CD14-positive monocyte (primary cell): ENCODE measurements around the gene CXCR5. TPM values are rescaled to one million over a fixed set of nuclear protein-coding genes. Genes with fewer than 3 reads are reported as not detected.

ENCODE experiments used
- DNase-seq, 3 donors: peaks; one replicate each; pipeline ENCODE4 v3.0.0-alpha.2; 2011 to 2022
- H2AFZ ChIP-seq: 2 replicates; pipeline ENCODE4 v1.6.0; 2012; ENCODE audit warnings: mild to moderate bottlenecking, low read depth, low read length, inconsistent platforms; ENCODE audit not compliant: insufficient read depth, poor library complexity, severe bottlenecking
- H3K27ac ChIP-seq, 2 donors: 1 replicate in 1 of 2; 2 replicates in 1 of 2; pipeline ENCODE4 v1.5.1; 2012 to 2013; ENCODE audit warnings: low read length in 2 of 2, control low read depth in 1 of 2, inconsistent platforms in 1 of 2, low read depth in 1 of 2, mild to moderate bottlenecking in 1 of 2
- H3K27me3 ChIP-seq, 2 donors: one replicate each; pipeline versions ENCODE4 v1.6.0 to v1.6.1; 2011 to 2013; ENCODE audit warnings: low read length in 2 of 2; ENCODE audit not compliant: control insufficient read depth in 2 of 2, insufficient read depth in 2 of 2
- H3K36me3 ChIP-seq, 2 donors: replicated peaks in 1 of 2; 1 replicate in 1 of 2; 2 replicates in 1 of 2; pipeline versions ENCODE4 v1.5.1 to v1.6.1; 2012 to 2013; ENCODE audit warnings: low read length in 2 of 2, control low read depth in 1 of 2, inconsistent platforms in 1 of 2, mild to moderate bottlenecking in 1 of 2; ENCODE audit not compliant: insufficient read depth in 2 of 2, control insufficient read depth in 1 of 2
- H3K4me1 ChIP-seq, 2 donors: 1 replicate in 1 of 2; 2 replicates in 1 of 2; pipeline versions ENCODE4 v1.5.1 to v1.6.1; 2012 to 2013; ENCODE audit warnings: low read length in 2 of 2, control low read depth in 1 of 2, inconsistent platforms in 1 of 2, mild to moderate bottlenecking in 1 of 2, moderate library complexity in 1 of 2; ENCODE audit not compliant: insufficient read depth in 2 of 2, control insufficient read depth in 1 of 2
- H3K4me2 ChIP-seq: replicated peaks from 2 replicates; pipeline ENCODE3; 2012; ENCODE audit warnings: low read length, moderate library complexity, mild to moderate bottlenecking; ENCODE audit not compliant: poor library complexity, severe bottlenecking; ENCODE audit errors: extremely low read depth
- H3K4me3 ChIP-seq, 3 experiments: fragments of 200-600 bp in 1 of 3; sonication (generic) in 1 of 3; replicated peaks in 1 of 3; 1 replicate in 2 of 3; 2 replicates in 1 of 3; pipeline ENCODE4 v1.5.1; 2011 to 2013; ENCODE audit warnings: low read length in 3 of 3, mild to moderate bottlenecking in 3 of 3, control low read depth in 2 of 3, low read depth in 2 of 3, inconsistent platforms in 1 of 3, moderate library complexity in 1 of 3
- H3K79me2 ChIP-seq: 2 replicates; pipeline ENCODE4 v1.6.0; 2012; ENCODE audit warnings: mild to moderate bottlenecking, control low read depth, inconsistent platforms, low read length, moderate library complexity; ENCODE audit not compliant: insufficient read depth
- H3K9ac ChIP-seq: 2 replicates; pipeline ENCODE4 v1.6.0; 2017; ENCODE audit warnings: low read length, mild to moderate bottlenecking; ENCODE audit not compliant: insufficient read depth, poor library complexity, severe bottlenecking
- H3K9me3 ChIP-seq, 2 donors: replicated peaks in 1 of 2; 1 replicate in 1 of 2; 2 replicates in 1 of 2; pipeline versions ENCODE4 v1.5.1 to v1.6.1; 2012 to 2013; ENCODE audit warnings: low read length in 2 of 2, control low read depth in 1 of 2; ENCODE audit not compliant: control insufficient read depth in 1 of 2, insufficient read depth in 1 of 2
- H4K20me1 ChIP-seq: 2 replicates; pipeline ENCODE4 v1.6.0; 2012; ENCODE audit warnings: mild to moderate bottlenecking, low read length, control low read depth, moderate library complexity; ENCODE audit not compliant: insufficient read depth
- H3K27ac Mint-ChIP-seq, 7 donors: one replicate each; pipeline ENCODE4 v1.8.0; 2020; ENCODE audit warnings: mild to moderate bottlenecking in 7 of 7, mixed read lengths in 7 of 7, moderate library complexity in 6 of 7, inconsistent platforms in 2 of 7
- H3K27me3 Mint-ChIP-seq, 3 donors: one replicate each; pipeline ENCODE4 v1.8.0; 2021 to 2022; ENCODE audit warnings: low read depth in 3 of 3, mild to moderate bottlenecking in 3 of 3, mixed read lengths in 3 of 3, moderate library complexity in 3 of 3, inconsistent platforms in 1 of 3
- H3K36me3 Mint-ChIP-seq, 2 donors: one replicate each; pipeline ENCODE4 v1.8.0; 2020; ENCODE audit warnings: mixed read lengths in 2 of 2, inconsistent platforms in 1 of 2, mild to moderate bottlenecking in 1 of 2
- H3K4me1 Mint-ChIP-seq: one replicate; pipeline ENCODE4 v1.8.0; 2020; ENCODE audit warnings: mild to moderate bottlenecking, mixed read lengths
- H3K4me3 Mint-ChIP-seq, 2 donors: one replicate each; pipeline ENCODE4 v1.8.0; 2020; ENCODE audit warnings: mild to moderate bottlenecking in 2 of 2, mixed read lengths in 2 of 2, moderate library complexity in 1 of 2
- H3K9me3 Mint-ChIP-seq, 7 donors: one replicate each; pipeline ENCODE4 v1.8.0; 2020 to 2022; ENCODE audit warnings: mixed read lengths in 7 of 7, mild to moderate bottlenecking in 6 of 7, moderate library complexity in 6 of 7, inconsistent platforms in 2 of 7
- CTCF ChIP-seq: fragments of 200-600 bp; IDR thresholded peaks from one replicate; pipeline ENCODE4 v1.8.0; 2022; ENCODE audit warnings: antibody characterized with exemption, mild to moderate bottlenecking
- WGBS: methylation state at CpG from one replicate; pipeline ENCODE4 v1.1.5; 2013; ENCODE audit warnings: missing lambda C conversion rate; ENCODE audit not compliant: insufficient coverage; 5-methylcytosine and 5-hydroxymethylcytosine counted together
- intact Hi-C, 2 donors: fragments of 100-400 bp; cut with micrococcal nuclease; formaldehyde crosslinking; loops; one replicate each; pipeline versions ENCODE4 v1.15.0 to v1.15.1; 2023
- polyA plus RNA-seq, 3 donors: library from polyadenylated mRNA; depleted of rRNA in 1 of 3; unstranded in 2 of 3; stranded (reverse) in 1 of 3; fragments of 300-500 nt in 2 of 3; fragments of >200 nt in 1 of 3; fragmentation: Illumina TruSeq in 2 of 3; gene quantifications; 1 replicate in 2 of 3; 2 replicates in 1 of 3; pipeline ENCODE4 v1.2.3, GENCODE V29; 2012 to 2021

Gene CXCR5
- polyA plus RNA-seq, 3 donors, result 0.08 to 0.31 (median 0.09) TPM

- no peak overlapping the region for H3K4me3 Mint-ChIP-seq
- Histone ChIP-seq H3K27me3 (no peaks in the 10 kb centered on the region), H3K9me3 (no peaks in the 10 kb centered on the region), H3K4me2 (no peak overlapping the region), H4K20me1 (no peaks in the 10 kb centered on the region), H3K36me3 (no peaks in the 10 kb centered on the region), H3K4me1 (peaks cover 12 to 16% of the 10 kb centered on the region in 2 donors), H3K4me3 (no peak overlapping the region), H3K79me2 (no peaks in the 10 kb centered on the region), H2AFZ (no peak overlapping the region), H3K9ac (no peak overlapping the region), H3K27ac (no peak overlapping the region)
- no peak overlapping the region for H3K27ac Mint-ChIP-seq
- H3K9me3 Mint-ChIP-seq, result peaks cover 0 to 2% (median 0%) of the 10 kb centered on the region in 7 donors
- H3K27me3 Mint-ChIP-seq, result peaks cover 9 to 26% (median 23%) of the 10 kb centered on the region in 3 donors
- intact Hi-C loops, result no loop called here
- H3K36me3 Mint-ChIP-seq, result peaks cover 0 to 2% of the 10 kb centered on the region in 2 donors
- TF ChIP-seq CTCF, result no peak
- peaks cover 48% of the 10 kb centered on the region for H3K4me1 Mint-ChIP-seq
- DNase-seq, result no peak
- 91% methylated on average over 6 of the region's 12 CpGs for WGBS
These were observed 1.6 kb downstream of the CXCR5 start for GRCh38 chr11:118885319-118885718.

- Mint-ChIP-seq H3K36me3 (peaks cover 0 to 2% of the 10 kb centered on the region in 2 donors), H3K4me1 (peaks cover 48% of the 10 kb centered on the region), H3K9me3 (peaks cover 0 to 2% (median 0%) of the 10 kb centered on the region in 7 donors), H3K27me3 (peaks cover 8 to 27% (median 23%) of the 10 kb centered on the region in 3 donors), H3K27ac (peak overlapping the region in 6 of 7 donors; percentile 23 to 78 (median 70)), H3K4me3 (peak overlapping the region in 1 of 2 donors; percentile 13)
- no peak overlapping the region for H3K9ac ChIP-seq
- no peaks in the 10 kb centered on the region for H4K20me1 ChIP-seq
- no peak overlapping the region for H3K4me3 ChIP-seq
- H3K79me2 ChIP-seq, result no peaks in the 10 kb centered on the region
- intact Hi-C loops, result no loop called here
- no peak for TF ChIP-seq CTCF
- no peaks in the 10 kb centered on the region for H3K36me3 ChIP-seq
- DNase-seq, result peak; percentile 23 to 49 (median 31)
- H3K9me3 ChIP-seq, result no peaks in the 10 kb centered on the region
- H3K27ac ChIP-seq, result no peak overlapping the region
- no peaks in the 10 kb centered on the region for H3K27me3 ChIP-seq
- no peak overlapping the region for H3K4me2 ChIP-seq
- H3K4me1 ChIP-seq, result peaks cover 12 to 16% of the 10 kb centered on the region in 2 donors
- 76% methylated on average over 3 of the region's 12 CpGs for WGBS
- no peak overlapping the region for H2AFZ ChIP-seq
These were observed 2.3 kb downstream of the CXCR5 start for GRCh38 chr11:118885831-118886565.
